ENCODE data around the gene ADGRE3.

The ADGRE3 gene, protein sequence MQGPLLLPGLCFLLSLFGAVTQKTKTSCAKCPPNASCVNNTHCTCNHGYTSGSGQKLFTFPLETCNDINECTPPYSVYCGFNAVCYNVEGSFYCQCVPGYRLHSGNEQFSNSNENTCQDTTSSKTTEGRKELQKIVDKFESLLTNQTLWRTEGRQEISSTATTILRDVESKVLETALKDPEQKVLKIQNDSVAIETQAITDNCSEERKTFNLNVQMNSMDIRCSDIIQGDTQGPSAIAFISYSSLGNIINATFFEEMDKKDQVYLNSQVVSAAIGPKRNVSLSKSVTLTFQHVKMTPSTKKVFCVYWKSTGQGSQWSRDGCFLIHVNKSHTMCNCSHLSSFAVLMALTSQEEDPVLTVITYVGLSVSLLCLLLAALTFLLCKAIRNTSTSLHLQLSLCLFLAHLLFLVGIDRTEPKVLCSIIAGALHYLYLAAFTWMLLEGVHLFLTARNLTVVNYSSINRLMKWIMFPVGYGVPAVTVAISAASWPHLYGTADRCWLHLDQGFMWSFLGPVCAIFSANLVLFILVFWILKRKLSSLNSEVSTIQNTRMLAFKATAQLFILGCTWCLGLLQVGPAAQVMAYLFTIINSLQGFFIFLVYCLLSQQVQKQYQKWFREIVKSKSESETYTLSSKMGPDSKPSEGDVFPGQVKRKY

DNA sequence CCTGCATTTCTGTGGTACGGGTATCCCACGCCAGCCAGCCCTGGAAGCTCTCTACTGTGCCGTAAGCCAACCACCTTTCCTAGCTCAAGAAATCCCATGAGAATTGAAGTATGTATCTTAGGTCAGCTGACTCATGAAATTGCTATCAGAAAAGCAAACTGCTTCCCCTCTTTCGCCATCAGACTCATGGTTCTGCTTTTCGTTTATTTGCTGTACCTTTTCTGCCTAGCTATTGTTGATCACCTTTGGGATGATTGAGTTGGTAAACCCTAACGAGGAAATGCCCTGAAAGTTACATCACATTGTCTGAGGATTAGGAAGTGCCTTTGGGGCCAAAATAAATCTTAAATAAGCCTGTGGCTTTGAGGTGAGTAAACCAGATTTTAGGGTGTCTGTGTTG lies at the start of gene ADGRE3:
Gene ADGRE3 (minus strand): TSS at position 81 of the 400 bp plus-strand sequence. CDS start 74 bp downstream, at position 7.
- TF ChIP-seq, protein P1, sequence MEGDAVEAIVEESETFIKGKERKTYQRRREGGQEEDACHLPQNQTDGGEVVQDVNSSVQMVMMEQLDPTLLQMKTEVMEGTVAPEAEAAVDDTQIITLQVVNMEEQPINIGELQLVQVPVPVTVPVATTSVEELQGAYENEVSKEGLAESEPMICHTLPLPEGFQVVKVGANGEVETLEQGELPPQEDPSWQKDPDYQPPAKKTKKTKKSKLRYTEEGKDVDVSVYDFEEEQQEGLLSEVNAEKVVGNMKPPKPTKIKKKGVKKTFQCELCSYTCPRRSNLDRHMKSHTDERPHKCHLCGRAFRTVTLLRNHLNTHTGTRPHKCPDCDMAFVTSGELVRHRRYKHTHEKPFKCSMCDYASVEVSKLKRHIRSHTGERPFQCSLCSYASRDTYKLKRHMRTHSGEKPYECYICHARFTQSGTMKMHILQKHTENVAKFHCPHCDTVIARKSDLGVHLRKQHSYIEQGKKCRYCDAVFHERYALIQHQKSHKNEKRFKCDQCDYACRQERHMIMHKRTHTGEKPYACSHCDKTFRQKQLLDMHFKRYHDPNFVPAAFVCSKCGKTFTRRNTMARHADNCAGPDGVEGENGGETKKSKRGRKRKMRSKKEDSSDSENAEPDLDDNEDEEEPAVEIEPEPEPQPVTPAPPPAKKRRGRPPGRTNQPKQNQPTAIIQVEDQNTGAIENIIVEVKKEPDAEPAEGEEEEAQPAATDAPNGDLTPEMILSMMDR (IDR thresholded peaks at IDR 0.05; ENCODE audit: low read depth, low read length, missing control alignments), result no peak

DNA sequence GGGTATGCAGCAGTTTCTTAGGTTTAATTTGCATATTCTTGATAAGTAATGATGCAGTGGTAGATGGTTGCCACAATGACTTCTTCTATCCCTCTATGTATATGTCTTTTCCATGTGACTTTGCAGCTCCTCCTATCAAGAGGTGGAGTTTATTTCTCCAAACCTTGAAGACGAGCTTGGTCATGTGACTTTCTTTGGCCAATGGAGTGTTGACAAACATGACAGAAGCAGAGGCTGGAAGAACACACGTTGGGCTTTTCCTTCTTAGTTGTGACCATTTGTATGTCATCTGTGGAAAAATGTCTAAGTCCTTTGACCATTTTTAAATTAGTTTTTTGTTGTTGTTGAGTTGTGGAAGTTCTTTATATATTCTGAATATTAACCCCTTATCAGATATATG lies 47.5 kb upstream of the ADGRE3 start:
- TF ChIP-seq, protein P1 (IDR thresholded peaks at IDR 0.05; ENCODE audit: low read depth, low read length, missing control alignments), result no peak
- DNase-seq (ENCODE audit: low read depth), result no peak
- in situ Hi-C loops (cut with HindIII; ENCODE audit: low sequenced_read_pairs), result no loop called here
- no peak overlapping the region for H3K4me3 ChIP-seq (ENCODE audit: low read depth, low read length)

More for the DNA sequence above, at the start of gene ADGRE3:
- no peak for DNase-seq (ENCODE audit: low read depth)
- H3K4me3 ChIP-seq (ENCODE audit: low read depth, low read length), result no peak within 1 kb of the TSS
- in situ Hi-C loops (cut with HindIII; ENCODE audit: low sequenced_read_pairs), result no loop called here

DNA sequence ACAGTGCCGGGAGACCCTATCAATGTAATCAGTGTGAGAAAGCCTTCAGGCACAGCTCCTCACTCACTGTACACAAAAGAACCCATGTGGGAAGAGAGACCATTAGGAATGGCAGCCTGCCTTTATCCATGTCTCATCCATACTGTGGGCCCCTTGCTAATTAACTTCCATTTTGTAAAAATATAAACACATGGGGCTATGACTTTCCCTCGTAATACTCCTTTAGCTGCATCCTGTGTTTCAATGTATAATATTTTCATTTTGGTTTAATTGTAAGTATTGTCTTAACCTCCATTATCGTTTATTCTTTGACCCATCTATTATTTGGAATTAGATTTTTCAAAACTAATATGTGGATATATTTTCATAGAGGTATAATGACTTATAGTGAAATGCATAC lies 44.5 kb upstream of the ADGRE3 start:
- TF ChIP-seq, protein P1 (IDR thresholded peaks at IDR 0.05; ENCODE audit: low read depth, low read length, missing control alignments), result no peak
- in situ Hi-C loops (cut with HindIII; ENCODE audit: low sequenced_read_pairs), result no loop called here
- no peak overlapping the region for H3K4me3 ChIP-seq (ENCODE audit: low read depth, low read length)
- DNase-seq (ENCODE audit: low read depth), result no peak

DNA sequence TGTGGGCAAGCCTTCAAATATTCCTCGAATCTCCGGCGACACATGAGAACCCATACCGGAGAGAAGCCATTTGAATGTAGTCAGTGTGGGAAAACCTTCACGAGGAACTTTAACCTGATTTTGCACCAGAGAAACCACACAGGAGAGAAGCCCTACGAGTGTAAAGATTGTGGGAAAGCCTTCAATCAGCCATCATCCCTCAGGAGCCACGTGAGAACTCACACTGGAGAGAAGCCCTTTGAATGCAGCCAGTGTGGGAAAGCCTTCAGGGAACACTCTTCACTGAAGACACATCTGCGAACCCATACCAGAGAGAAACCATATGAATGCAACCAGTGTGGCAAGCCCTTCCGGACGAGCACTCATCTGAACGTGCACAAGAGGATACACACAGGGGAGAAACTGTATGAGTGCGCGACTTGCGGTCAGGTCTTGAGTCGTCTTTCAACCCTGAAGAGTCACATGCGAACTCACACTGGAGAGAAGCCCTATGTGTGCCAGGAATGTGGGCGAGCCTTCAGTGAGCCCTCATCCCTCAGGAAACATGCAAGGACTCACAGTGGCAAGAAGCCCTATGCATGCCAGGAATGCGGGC lies 44.0 kb upstream of the ADGRE3 start:
- TF ChIP-seq, protein P1 (IDR thresholded peaks at IDR 0.05; ENCODE audit: low read depth, low read length, missing control alignments), result no peak
- DNase-seq (ENCODE audit: low read depth), result no peak
- in situ Hi-C loops (cut with HindIII; ENCODE audit: low sequenced_read_pairs), result no loop called here
- no peak overlapping the region for H3K4me3 ChIP-seq (ENCODE audit: low read depth, low read length)

DNA sequence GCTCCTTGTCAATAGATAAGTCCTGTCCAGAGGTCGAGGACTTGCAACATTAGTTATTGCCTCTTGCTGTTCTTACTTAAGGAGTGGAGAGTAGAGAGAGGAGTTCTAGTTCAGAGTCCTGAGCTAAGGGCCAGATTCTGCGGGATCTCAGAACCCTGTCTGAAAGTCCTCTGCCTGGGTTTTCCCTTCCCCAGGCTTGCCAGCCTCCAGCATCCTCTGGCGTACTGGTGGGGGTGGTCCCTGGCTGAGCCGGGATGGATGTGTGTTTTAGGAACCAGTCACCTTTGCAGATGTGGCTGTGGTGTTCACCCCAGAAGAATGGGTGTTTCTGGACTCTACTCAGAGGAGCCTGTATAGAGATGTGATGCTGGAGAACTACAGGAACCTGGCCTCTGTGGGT lies 41.2 kb upstream of the ADGRE3 start:
- no peak overlapping the region for H3K4me3 ChIP-seq (ENCODE audit: low read depth, low read length)
- TF ChIP-seq, protein P1 (IDR thresholded peaks at IDR 0.05; ENCODE audit: low read depth, low read length, missing control alignments), result no peak
- no peak for DNase-seq (ENCODE audit: low read depth)
- in situ Hi-C loops (cut with HindIII; ENCODE audit: low sequenced_read_pairs), result no loop called here

DNA sequence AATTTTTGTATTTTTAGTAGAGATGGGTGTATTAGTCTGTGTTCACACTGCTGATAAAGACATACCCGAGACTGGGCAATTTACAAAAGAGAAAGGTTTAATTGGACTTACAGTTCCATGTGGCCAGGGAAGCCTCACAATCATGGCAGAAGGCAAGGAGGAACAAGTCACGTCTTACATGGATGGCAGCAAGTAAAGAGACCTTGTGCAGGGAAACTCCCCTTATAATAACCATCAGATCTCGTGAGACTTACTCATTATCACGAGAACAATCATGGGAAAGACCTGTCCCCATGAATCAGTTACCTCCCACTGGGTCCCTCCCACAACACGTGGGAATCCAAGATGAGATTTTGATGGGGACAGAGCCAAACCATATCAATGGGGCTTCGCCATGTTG lies 29.8 kb upstream of the ADGRE3 start:
- no peak overlapping the region for H3K4me3 ChIP-seq (ENCODE audit: low read depth, low read length)
- in situ Hi-C loops (cut with HindIII; ENCODE audit: low sequenced_read_pairs), result no loop called here
- TF ChIP-seq, protein P1 (IDR thresholded peaks at IDR 0.05; ENCODE audit: low read depth, low read length, missing control alignments), result no peak
- no peak for DNase-seq (ENCODE audit: low read depth)

Measured in astrocyte of the cerebellum (primary cell).